Left cardiac atrium (tissue), 4 donors: Measurements from ENCODE around the gene SND1. TPM values are rescaled to one million over a fixed set of nuclear protein-coding genes. Genes with fewer than 3 reads are reported as not detected.
A peak's percentile ranks its signal among the peaks of the same experiment; 100 is the strongest.
"Not testable (repeated sequence)": the region's sequence is repeated elsewhere in the genome, so short reads cannot be mapped to it uniquely, and the experiment has no call there.

Experiments used
- ATAC-seq, 2 donors: fragments of 200-7000 bp; cut with Tn5 transposase; one replicate each; pipeline ENCODE4 v1.9.1; 2020; ENCODE audit warnings: mild to moderate bottlenecking in 2 of 2, moderate library complexity in 2 of 2
- DNase-seq: peaks from one replicate; pipeline ENCODE4 v3.0.0-alpha.2; 2020
- intact Hi-C, 2 donors: fragments of 100-400 bp; cut with DNase I; formaldehyde crosslinking; loops; one replicate each; pipeline versions ENCODE4 v1.14.1 to v1.15.1; 2022 to 2023
- total RNA-seq, 2 donors: library from RNA; stranded (reverse); fragmentation: NEBNext Ultra II Directional; extraction: Animal tissue kit (Norgen Biotek cat#: 25700); gene quantifications; one replicate each; pipeline ENCODE4 v1.2.1, GENCODE V29; 2021
- donor health status: DM: no; HTN: yes; CAD: no.
- donor health status: DM: no; HTN: yes; CAD: no; lungs with severe emphysema.
- donor health status: DM: yes; HTN: yes; CAD: no.
- donor health status: Dilated cardiomyopathy.

The SND1 gene
- total RNA-seq, 2 donors from 2014 or later: 91.8 to 111 TPM

DNA sequence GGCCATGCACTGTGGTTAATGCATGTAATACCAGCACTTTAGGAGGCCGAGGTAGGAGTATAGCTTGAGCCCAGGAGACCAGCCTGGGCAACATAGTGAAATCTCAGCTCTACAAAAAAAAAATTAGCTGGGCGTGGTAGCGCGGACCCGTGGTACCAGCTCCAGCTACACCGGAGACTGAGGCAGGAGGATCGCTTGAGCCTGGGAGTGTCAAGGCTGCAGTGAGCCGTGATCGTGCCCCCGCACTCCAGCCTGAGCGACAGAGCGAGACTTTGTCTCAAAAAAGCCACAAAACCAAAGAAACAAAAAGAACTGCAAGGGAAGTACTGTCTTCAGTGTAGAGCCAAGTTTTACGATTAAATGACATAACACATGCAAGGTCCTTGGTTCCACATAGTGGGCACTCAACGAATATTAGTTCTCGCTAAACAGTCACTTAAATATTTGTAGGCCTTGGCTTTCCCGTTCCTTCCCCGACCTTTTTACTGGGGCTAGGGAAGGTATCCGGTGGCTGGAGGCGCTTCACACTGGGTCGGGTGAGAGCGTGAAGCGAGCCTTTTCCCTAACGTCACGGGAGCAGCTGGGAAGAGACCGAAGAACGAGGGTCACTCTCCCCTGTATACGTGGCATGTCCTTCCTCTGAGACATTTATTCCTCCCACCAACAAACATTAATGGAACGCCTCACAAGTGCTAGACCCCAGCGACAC lies 993 bp upstream of the SND1 start:
- intact Hi-C loops: loop anchor here in 1 of 2 donors (5.0 kb wide), 1 partner anchor 64 kb away; the partner anchor contains the start of genes ARF5 and GCC1
- no peak for DNase-seq
- ATAC-seq: peak; percentile 16

DNA sequence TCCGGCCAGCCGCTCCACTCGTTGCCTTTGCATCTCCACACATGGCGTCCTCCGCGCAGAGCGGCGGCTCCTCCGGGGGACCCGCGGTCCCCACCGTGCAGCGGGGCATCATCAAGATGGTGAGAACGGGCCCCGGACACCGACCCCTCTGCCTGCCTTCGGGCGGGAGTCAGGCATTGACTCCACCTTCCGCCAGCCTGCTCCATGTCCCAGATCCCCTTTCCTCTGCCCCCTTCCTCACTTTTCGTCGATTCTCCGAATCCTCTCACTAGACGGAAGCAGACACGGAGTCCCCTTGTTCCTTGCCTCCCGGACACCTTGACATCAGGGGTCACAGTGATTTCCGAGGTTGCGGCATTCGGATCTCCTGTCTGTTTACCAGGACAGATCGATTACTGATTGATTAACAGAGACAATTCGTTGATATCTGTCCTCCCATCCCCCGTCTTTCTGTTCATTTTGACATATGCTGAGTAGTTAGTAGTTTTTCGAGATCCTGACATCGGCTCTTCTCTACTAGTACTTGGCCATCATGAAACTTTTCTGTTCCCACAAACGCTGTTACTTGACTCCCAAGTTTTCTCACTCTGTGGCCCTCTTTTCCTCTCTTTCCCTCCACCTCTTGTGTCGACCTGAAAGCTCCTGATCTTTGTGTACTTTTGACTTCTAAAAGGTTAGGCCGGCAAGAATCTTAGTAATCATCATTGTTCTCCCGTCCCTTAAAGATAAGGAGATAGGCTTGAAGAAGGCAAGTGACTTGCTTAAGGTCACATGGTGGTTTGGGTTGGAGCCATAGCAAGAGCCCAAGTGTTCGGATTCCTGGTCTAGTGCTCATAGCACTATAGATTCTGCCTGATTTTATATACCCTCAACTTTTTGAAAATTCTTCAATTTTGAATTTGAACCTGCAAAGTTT lies 597 bp downstream of the SND1 start:
- DNase-seq (no peak), ATAC-seq (peak in 1 of 2 donors; percentile 38)
- intact Hi-C loops: loop anchor here in 1 of 2 donors (5.0 kb wide), 1 partner anchor 65 kb away; the partner anchor contains the start of genes ARF5 and GCC1

DNA sequence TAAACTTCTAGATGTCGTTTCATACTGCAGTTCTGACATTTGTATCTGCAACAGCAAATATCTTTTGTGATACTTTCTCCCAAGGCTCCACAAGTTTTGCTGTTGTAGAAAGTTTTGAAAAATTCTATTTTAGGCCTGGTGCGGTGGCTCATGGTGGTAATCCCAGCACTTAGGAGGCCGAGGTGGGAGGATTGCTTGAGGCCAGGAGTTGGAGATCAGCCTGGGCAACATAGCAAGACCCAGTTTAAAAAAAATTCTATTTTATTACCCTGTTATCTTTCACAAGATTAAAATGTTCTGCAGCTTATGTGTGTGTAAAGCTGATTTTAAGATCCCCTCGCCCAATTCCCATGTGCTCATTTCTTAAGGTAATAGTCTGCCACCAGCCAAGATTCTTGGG lies 1.4 kb downstream of the SND1 start:
- intact Hi-C loops: loop anchor here in 1 of 2 donors (5.0 kb wide), 1 partner anchor 66 kb away; the partner anchor contains the start of genes ARF5 and GCC1
- ATAC-seq (no peak), DNase-seq (no peak)

DNA sequence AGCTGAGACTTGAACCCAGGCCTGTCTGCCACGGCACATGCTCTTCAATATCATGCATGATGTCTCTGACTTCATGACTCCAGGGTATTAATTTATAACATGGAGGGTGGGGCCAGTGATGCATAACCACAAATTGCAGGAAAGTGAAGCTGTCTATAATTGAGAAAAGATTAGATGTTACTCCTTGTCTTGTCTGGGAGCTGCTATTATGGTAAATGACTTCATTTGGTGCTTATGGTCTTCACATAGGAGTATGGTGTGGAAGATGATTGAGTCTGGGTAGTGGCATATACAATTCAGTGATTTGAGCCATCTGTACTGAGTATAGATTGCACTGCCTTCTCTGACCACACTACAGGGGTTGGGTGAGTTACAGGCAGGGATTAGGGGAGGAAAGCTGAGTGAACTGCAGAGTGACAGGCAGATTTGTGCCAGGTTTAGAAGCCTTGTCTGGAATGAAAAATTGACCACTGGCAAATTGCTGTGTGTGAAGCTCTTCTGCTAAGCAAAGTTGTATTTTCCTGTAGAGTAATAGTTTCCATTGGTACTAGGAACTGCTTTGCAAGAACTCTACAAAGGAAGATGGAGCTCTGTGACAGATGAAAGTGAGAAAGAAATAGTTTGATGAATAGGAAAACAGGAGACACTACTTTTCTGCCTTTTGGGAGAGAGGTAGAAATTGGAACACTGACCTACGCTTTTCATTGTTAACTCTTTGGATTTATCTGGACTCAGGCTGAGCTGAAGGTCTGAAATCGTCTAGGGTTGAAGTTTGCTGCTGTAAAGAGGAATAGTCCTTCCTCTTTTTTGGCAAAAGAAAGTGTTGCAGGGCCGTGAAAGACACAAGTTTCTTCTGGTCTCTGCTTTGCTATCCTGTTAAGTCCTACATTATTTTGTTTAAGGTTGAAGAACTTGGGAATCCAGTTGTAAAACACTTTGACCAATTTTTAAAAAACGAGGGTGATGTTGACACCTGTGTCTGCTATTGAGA lies 2.7 kb downstream of the SND1 start:
- intact Hi-C loops: loop anchor here in 1 of 2 donors (5.0 kb wide), 1 partner anchor 67 kb away; the partner anchor contains the start of genes ARF5 and GCC1
- ATAC-seq: no peak
- DNase-seq: no peak

DNA sequence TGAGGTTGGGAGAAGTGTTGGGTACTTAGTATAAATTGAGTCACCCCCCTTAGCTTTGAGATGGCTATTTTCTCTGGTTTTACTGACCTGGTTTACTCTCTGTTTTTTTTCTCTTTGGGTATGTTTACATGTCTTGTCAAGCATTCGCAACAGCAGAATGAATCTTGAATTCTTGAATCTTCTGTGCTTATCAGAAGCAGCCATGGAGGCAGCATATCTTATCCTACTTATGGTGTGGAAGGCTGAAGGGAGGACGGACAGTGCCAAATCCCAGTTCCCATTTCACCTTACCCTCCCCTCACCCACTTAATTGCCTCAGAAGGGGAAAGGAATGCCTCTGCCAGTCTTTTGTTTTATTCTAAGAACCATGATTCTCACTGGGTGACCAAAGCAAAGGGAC lies 3.7 kb downstream of the SND1 start:
- intact Hi-C loops: no loop called here
- ATAC-seq: no peak
- DNase-seq: no peak

DNA sequence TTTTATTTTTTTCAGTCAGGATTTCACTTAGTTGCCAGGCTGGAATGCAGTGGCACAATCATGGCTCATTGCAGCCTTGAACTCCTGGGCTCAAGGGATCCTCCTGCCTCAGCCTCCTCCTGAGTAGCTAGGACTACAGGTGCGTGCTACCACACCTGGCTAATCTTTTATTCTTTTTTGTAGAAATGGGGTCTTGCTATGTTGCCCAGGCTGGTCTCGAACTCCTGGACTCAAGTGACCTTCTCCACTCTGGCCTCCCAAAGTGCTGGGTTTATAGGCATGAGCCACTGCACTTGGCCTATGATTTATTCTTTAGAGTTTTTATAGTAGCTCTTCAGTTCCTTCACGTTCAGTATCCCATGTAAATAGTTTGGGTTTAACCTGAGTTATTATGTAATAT lies 5.5 kb downstream of the SND1 start:
- no peak for DNase-seq
- intact Hi-C loops: no loop called here
- ATAC-seq: no peak

DNA sequence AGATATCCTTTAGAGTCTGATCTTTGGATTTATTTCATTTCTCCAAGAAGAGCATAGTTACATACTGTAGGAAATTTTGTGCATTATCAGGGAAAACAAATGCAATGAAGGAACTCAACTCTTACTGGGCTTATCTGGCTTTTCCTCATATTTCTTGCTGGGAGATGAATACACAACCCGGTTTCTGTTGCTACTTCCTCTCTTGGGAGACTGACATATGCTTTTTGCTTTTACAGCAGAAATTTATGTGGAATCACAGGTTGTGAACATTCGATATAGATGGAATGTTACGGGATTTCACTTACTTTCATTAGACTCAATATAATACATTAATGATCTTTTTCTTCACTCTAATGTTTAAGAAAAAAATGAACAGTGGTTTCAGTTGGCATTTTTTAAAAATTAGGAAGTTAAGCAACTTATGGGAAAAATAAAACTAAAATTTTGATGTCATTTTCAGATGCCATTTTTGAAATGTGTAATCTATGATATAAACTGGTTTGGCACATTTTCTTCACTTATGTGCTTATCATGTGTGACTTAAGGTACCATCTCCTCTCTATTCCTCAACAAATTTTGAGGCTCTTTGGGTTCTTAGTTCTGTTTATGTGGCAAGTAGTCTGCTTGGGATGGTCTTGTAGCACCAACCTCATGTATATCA lies 7.1 kb downstream of the SND1 start:
- intact Hi-C loops: no loop called here
- ATAC-seq (no peak), DNase-seq (no peak)

DNA sequence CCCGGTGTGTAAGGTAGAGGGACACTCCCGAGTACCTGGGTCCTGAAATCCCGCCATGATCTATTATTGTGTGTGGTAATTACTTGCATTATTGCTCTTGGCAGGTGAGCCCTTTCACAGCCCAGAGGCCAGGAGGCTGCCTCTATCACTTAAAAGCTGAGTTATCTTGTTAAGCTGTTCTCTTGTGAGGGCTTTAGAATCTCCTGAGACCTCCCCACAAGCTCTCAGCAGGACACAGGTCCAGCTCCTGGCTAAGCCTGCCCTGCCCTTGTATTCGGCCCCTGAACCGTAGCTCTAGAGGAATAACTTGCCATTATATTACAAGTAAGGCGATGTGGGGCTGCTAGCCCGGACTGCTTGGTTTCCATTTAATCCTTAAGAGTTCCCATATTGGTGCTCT lies 13.9 kb downstream of the SND1 start:
- ATAC-seq (no peak), DNase-seq (no peak)
- intact Hi-C loops: no loop called here

DNA sequence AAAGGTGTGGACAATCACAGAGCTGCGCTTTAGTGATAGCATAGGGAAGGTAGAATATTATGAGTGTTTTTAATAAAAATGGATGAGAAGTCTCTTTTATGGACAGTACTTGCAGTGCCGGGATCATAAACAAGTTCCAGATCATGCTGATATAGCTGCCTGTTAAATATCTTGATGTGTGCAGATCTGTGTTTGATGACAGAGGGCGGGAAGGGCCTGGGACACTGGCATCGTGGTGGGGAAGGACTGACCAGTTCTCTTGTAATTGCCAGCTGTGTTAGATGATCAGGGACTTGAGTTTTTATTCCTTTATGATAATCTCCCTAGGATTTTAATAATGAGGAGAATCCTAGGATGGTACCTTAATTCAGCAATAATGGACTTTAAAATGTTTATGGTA lies 14.6 kb downstream of the SND1 start:
- intact Hi-C loops: no loop called here
- ATAC-seq (no peak), DNase-seq (no peak)

DNA sequence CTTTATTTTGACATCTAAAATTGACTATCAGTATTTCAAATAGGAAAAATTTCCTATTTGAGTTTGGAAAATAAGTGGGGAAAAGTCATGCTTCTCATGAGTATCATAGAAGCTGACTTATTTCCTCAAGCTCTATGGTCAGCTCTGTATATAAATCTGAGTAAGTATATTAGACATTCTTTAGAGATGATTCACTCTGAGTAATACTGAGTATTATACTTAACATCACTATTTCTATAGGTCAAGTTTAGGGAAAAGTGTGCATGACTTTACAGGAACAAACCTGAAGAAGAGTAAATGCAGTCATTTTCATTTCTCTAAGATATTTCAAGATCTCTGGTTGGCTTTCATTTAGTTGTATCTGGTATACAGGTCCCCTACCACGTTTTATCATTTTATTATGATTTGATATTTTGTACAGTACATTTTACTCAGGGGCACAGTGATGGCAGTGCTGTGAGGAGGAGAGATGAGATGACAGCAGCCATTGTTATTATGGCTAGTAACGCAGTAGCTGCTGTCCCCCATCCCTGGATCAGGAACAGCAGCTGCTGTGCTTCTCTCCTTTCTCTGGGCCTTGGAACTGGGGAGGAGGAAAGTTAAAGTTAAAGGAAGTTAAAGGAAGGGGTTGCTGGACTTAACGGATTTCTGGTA lies 15.2 kb downstream of the SND1 start:
- DNase-seq: no peak
- intact Hi-C loops: no loop called here
- ATAC-seq: no peak

DNA sequence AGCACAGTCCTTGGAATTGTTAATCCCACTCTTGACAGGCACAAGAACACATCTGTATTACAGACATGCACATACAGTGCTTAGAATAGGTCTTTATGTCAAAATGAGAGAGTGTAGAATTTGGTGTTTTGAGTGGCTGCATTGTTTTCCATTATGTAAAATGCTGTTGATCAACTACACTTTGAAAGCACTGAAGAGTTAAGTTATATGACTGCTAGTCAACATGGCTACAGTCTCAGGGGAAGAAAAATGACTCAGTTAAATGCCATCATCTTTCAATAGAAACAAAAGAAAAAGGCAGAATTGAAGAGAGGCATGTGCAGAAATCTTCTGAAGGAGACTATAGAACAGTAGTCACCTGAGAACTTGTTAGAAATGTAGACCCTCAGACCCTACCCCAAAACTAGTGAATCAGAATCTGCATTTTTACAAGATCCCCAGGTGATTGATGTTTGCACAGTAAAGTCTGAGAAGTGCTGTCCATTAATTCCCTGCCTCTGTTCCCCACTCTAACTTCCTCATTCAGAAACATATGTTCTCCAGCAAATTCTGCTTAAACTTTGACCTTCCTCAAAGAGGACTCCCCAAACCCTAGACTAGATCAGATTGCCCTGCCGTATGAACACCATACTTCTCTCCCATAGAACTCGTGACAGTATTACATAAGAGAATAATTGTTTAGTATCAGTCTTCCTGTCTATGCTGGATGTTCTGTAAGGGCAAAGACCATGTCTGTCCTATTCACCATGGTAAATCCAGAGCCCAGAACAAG lies 16.0 kb downstream of the SND1 start:
- intact Hi-C loops: no loop called here
- ATAC-seq (peak in 1 of 2 donors; percentile 67), DNase-seq (no peak)

DNA sequence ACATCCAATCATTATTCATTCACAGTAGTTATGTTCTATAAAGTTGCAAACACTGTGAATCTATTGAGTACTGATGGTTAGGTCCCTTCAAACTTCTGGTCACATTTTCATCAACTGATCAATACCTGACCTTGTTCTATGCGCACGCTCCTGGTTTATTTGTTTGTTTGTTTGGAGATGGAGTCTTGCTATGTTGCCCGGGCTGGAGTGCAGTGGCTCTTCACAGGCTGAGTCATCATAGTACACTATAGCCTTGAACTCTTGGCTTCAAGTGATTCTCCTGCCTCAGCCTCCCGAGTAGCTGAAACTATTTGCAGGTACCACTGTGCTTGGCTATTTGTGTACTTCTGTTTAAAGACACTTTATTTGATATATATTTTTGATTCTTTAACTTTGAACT lies 19.3 kb downstream of the SND1 start:
- DNase-seq: no peak
- intact Hi-C loops: no loop called here
- no peak for ATAC-seq

DNA sequence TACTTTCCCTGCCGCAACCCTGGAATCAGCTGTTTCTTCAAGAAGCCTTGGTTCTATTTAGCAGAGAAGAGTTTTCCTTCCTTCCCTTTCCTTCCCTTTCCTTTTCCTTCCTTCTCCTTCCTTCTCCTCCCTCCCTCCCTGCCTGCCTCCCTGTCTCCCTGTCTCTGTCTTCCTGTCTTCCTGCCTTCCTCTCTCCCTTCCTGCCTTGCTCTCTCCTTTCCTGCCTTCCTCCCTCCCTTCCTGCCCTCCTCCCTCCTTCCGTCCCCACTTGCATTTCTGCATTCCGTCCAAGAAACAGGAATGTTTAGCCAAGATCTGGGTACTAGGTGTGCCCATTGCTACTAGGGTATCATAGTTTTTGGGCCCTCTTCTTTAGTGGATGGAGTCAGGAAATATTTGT lies 21.9 kb downstream of the SND1 start:
- DNase-seq (no peak), ATAC-seq (peak in 1 of 2 donors; percentile 35)
- intact Hi-C loops: no loop called here

DNA sequence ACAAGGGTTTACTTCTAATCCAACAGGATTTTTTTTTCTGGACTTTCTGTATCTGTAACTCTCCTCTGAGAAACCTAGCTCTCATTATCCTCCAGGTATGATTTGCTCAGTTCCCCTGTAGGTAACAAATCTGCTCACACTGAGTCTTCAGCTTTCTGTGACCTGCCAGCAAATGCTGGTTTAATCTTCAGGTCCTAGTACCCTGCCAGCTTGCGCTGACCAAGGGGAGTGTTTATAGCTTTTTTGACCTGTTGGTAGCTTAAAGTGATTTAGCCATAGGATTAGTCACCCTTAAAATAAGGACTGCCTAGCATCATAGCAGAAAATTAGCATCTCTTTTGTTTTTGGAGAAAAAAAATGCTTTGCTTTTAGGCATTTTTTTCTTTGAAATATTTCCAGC lies 22.4 kb downstream of the SND1 start:
- intact Hi-C loops: no loop called here
- ATAC-seq (no peak), DNase-seq (no peak)

DNA sequence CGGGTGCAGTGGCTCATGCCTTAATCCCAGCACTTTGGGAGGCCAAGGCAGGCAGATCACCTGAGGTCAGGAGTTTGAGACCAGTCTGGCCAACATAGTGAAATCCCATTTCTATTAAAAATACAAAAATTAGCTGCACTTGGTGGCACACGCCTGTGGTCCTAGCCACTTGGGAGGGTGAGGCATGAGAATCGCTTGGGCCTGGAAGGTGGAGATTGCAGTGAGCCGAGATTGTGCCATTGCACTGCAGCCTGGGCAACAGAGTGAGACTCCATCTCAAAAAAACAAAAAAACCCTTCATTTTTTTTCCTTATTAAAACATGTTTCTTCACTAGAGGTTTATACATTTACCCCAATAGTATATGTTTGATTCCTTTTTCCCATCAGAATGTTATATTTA lies 22.9 kb downstream of the SND1 start:
- intact Hi-C loops, DNase-seq: not testable (repeated sequence)

DNA sequence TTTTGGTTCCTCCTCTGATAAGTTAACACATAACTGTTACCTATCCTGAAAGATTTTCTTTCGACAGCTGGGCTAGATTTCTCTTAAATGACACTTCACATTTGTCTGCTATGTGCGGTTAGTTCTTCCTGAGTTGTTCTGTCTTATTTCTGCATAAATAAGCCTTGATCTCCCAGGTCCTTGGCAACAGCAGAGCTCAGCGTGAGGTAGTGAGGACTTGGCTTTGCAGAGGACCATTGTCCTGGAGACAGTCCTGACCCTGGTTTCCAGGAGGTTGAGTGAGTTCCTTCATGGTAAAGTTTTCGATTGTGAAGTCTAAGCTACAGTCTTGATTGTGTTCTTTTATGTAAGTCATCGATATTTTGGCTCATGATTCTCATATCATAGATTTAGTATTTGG lies 23.7 kb downstream of the SND1 start:
- DNase-seq: no peak
- intact Hi-C loops: no loop called here
- no peak for ATAC-seq

More for the DNA sequence above, 22.9 kb downstream of the SND1 start:
- not testable (repeated sequence) for ATAC-seq
